ENCODE data around the gene GALNT17. TPM values are rescaled to one million over a fixed set of nuclear protein-coding genes. Genes with fewer than 3 reads are reported as not detected.

Gene GALNT17
- total RNA-seq, 1 donor from 2014 or later: 2.7 TPM

DNA sequence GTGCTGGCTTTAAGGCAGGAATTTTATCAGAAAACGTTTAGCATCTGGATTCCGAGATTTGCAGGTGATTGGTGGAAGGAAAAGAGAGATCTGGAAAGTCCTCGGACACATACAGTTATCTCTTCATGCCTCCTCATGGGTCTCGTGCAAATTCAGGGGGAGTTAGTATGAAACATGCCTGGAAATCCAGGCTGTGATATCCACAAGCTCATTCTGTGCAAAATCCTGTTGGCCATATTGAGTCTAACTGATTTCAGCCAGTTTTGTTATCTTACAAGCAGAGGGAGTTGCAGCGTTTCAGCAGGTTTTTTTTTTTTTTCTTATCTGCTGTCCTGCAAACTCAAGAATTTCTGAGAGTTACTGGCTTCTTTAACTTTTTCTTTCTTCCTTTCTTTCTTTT is 411.5 kb downstream of the GALNT17 start:
- Mint-ChIP-seq H3K9me3 (no peaks in the 10 kb centered on the region), H3K36me3 (no peaks in the 10 kb centered on the region), H3K4me3 (no peak overlapping the region), H3K27me3 (ENCODE audit: low read depth) (peaks cover 10% of the 10 kb centered on the region), H3K27ac (no peak overlapping the region), H3K4me1 (peaks cover 11% of the 10 kb centered on the region)
- TF ChIP-seq, protein P1, sequence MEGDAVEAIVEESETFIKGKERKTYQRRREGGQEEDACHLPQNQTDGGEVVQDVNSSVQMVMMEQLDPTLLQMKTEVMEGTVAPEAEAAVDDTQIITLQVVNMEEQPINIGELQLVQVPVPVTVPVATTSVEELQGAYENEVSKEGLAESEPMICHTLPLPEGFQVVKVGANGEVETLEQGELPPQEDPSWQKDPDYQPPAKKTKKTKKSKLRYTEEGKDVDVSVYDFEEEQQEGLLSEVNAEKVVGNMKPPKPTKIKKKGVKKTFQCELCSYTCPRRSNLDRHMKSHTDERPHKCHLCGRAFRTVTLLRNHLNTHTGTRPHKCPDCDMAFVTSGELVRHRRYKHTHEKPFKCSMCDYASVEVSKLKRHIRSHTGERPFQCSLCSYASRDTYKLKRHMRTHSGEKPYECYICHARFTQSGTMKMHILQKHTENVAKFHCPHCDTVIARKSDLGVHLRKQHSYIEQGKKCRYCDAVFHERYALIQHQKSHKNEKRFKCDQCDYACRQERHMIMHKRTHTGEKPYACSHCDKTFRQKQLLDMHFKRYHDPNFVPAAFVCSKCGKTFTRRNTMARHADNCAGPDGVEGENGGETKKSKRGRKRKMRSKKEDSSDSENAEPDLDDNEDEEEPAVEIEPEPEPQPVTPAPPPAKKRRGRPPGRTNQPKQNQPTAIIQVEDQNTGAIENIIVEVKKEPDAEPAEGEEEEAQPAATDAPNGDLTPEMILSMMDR (IDR thresholded peaks at IDR 0.05; ENCODE audit: unreplicated experiment): no peak
- no peak for DNase-seq (ENCODE audit: low spot score in 2 of 2, unreplicated experiment in 2 of 2)

DNA sequence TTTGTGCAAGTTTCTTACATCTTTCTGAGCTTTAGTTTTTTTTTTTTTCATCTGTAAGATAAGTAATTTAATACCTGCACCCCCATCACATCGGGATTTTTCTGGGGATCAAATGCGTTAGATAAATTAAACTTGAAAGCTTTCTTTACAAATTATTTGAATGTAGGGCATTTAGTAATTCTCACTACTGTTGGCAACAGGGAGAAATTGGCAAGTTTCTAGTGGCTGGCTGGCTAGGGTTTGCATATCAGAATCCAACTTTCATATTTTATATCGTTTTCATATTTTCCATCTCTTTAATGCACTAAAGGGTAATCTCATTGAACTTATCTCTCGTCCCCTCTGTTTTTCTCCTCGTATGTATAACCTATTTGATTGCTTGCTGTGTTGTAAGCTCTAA is 412.9 kb downstream of the GALNT17 start:
- no peak overlapping the region for H3K27ac Mint-ChIP-seq
- H3K27me3 Mint-ChIP-seq (ENCODE audit: low read depth): peaks cover 7% of the 10 kb centered on the region
- H3K4me1 Mint-ChIP-seq: peaks cover 9% of the 10 kb centered on the region
- H3K4me3 Mint-ChIP-seq: no peak overlapping the region
- TF ChIP-seq, protein P1 (IDR thresholded peaks at IDR 0.05; ENCODE audit: unreplicated experiment): no peak
- DNase-seq (ENCODE audit: low spot score in 2 of 2, unreplicated experiment in 2 of 2): no peak
- H3K9me3 Mint-ChIP-seq: no peaks in the 10 kb centered on the region
- no peaks in the 10 kb centered on the region for H3K36me3 Mint-ChIP-seq

DNA sequence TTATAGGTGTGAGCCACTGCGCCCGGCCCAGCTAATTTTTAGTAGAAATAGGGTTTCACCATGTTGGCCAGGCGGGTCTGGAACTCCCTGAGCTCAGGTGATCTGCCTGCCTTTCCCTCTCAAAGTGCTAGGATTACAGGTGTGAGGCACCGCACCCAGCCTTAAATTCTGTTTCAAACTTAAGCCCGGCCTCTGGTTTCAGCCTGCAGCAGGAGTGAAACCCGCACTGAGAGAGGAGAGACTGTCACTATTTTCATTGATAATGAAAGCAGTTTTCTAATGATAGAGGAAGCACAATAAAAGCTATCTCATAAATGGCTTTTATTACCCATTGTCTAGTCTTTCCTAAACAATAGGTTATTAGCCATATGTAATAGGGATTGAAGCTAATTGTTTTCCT is 415.5 kb downstream of the GALNT17 start:
- Mint-ChIP-seq H3K9me3 (peaks cover 10% of the 10 kb centered on the region), H3K4me3 (no peak overlapping the region), H3K4me1 (peaks cover 9% of the 10 kb centered on the region), H3K36me3 (peaks cover 7% of the 10 kb centered on the region), H3K27ac (no peak overlapping the region), H3K27me3 (ENCODE audit: low read depth) (peaks cover 2% of the 10 kb centered on the region)
- no peak for DNase-seq (ENCODE audit: low spot score in 2 of 2, unreplicated experiment in 2 of 2)
- TF ChIP-seq, protein P1 (IDR thresholded peaks at IDR 0.05; ENCODE audit: unreplicated experiment): no peak

DNA sequence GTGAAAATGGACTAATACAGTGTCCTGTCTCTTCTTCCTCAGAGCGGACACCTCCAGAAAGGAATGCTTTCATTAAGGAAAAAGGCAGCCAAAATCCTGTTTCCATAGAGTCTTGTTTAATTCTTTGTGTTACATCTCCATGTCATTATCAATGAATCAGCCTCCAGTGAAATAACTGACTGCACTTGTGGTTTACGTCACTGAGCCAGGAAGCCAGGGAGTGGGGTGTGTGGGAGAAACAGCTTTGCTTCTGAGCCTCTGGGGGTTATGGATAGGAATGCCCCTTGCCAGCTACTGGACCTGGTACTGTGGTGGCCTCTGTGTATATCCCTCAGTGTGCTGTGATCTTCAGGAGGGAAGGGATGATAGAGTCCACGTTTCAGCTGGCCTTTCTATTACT is 416.8 kb downstream of the GALNT17 start:
- peaks cover 7% of the 10 kb centered on the region for H3K36me3 Mint-ChIP-seq
- H3K4me1 Mint-ChIP-seq: no peaks in the 10 kb centered on the region
- peaks cover 2% of the 10 kb centered on the region for H3K27me3 Mint-ChIP-seq (ENCODE audit: low read depth)
- H3K27ac Mint-ChIP-seq: no peak overlapping the region
- H3K9me3 Mint-ChIP-seq: peaks cover 10% of the 10 kb centered on the region
- DNase-seq (ENCODE audit: low spot score in 2 of 2, unreplicated experiment in 2 of 2): no peak
- TF ChIP-seq, protein P1 (IDR thresholded peaks at IDR 0.05; ENCODE audit: unreplicated experiment): no peak
- H3K4me3 Mint-ChIP-seq: no peak overlapping the region

DNA sequence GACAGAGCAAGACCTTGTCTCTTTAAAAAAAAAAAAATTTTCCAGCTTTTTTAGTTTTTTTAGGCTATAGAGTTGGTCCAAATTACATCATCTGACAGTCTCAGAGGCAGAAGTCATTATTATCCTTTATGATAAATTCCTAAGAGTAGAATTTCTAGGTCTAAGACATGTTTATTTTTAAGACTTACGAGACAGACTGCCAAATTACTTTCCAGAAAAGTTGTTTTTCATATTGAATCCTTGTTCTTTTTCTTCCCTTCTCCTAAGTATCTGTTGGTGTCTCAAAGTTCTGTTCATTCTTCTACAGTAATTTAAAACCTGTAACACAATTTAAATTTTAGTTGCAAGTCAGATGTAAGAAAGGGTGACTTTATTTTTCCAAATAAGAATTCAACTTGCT is 421.4 kb downstream of the GALNT17 start:
- no peaks in the 10 kb centered on the region for H3K4me1 Mint-ChIP-seq
- no peak overlapping the region for H3K27ac Mint-ChIP-seq
- TF ChIP-seq, protein P1 (IDR thresholded peaks at IDR 0.05; ENCODE audit: unreplicated experiment): no peak
- peaks cover 6% of the 10 kb centered on the region for H3K27me3 Mint-ChIP-seq (ENCODE audit: low read depth)
- no peak for DNase-seq (ENCODE audit: low spot score in 2 of 2, unreplicated experiment in 2 of 2)
- peaks cover 7% of the 10 kb centered on the region for H3K36me3 Mint-ChIP-seq
- peaks cover 10% of the 10 kb centered on the region for H3K9me3 Mint-ChIP-seq
- no peak overlapping the region for H3K4me3 Mint-ChIP-seq

DNA sequence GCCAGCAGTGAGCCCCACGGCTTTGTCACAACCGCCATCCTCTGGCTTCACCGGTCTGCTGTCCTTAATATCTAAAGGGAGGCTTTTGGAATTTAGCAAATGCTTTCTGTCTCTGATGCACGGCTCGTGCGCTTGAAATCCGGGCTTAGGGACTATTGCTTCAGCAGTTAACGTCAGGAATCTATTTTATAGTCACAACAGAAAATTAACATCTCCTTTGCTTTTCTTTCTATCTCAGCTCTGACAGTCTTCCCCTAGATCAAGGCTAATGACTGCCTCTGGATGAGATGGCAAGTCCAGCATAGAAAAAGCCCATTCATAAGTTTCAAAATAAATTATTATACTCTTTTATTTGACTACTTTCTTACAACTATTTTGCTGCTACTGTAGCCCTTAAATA is 423.8 kb downstream of the GALNT17 start:
- DNase-seq (ENCODE audit: low spot score in 2 of 2, unreplicated experiment in 2 of 2): no peak
- TF ChIP-seq, protein P1 (IDR thresholded peaks at IDR 0.05; ENCODE audit: unreplicated experiment): no peak
- H3K4me3 Mint-ChIP-seq: no peak overlapping the region
- H3K9me3 Mint-ChIP-seq: peaks cover 8% of the 10 kb centered on the region
- H3K36me3 Mint-ChIP-seq: peaks cover 6% of the 10 kb centered on the region
- H3K27ac Mint-ChIP-seq: no peak overlapping the region
- H3K27me3 Mint-ChIP-seq (ENCODE audit: low read depth): peaks cover 8% of the 10 kb centered on the region
- no peaks in the 10 kb centered on the region for H3K4me1 Mint-ChIP-seq
